HG02610 (cell line): ENCODE data around the gene EIF2B2.
"Not testable (repeated sequence)": the region's sequence is repeated elsewhere in the genome, so short reads cannot be mapped to it uniquely, and the experiment has no call there.

Source experiments
- ATAC-seq: cut with Tn5 transposase; IDR thresholded peaks from one replicate; pipeline ENCODE4 v1.9.1; 2021; ENCODE audit warnings: mild to moderate bottlenecking, moderate library complexity; ENCODE audit not compliant: unreplicated experiment

EIF2B2 gene

GRCh38 chr14:74988993-74989392 is 13.7 kb upstream of the EIF2B2 start:
- ATAC-seq, result no peak

GRCh38 chr14:74994182-74994581 is 8.5 kb upstream of the EIF2B2 start:
- ATAC-seq, result not testable (repeated sequence)

DNA sequence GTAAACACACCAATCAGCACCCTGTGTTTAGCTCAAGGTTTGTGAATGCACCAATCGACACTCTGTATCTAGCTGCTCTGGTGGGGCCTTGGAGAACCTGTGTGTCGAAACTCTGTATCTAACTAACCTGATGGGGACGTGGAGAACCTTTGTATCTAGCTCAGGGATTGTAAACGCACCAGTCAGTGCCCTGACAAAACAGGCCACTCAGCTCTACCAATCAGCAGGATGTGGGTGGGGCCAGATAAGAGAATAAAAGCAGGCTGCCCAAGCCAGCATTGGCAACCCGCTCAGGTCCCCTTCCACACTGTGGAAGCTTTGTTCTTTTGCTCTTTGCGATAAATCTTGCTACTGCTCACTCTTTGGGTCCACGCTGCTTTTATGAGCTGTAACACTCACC is 6.9 kb upstream of the EIF2B2 start:
- ATAC-seq, result not testable (repeated sequence)

- no peak for ATAC-seq
These were observed 1.5 kb upstream of the EIF2B2 start for GRCh38 chr14:75001261-75001660.

GRCh38 chr14:75001899-75002298 is 822 bp upstream of the EIF2B2 start:
- no peak for ATAC-seq

DNA sequence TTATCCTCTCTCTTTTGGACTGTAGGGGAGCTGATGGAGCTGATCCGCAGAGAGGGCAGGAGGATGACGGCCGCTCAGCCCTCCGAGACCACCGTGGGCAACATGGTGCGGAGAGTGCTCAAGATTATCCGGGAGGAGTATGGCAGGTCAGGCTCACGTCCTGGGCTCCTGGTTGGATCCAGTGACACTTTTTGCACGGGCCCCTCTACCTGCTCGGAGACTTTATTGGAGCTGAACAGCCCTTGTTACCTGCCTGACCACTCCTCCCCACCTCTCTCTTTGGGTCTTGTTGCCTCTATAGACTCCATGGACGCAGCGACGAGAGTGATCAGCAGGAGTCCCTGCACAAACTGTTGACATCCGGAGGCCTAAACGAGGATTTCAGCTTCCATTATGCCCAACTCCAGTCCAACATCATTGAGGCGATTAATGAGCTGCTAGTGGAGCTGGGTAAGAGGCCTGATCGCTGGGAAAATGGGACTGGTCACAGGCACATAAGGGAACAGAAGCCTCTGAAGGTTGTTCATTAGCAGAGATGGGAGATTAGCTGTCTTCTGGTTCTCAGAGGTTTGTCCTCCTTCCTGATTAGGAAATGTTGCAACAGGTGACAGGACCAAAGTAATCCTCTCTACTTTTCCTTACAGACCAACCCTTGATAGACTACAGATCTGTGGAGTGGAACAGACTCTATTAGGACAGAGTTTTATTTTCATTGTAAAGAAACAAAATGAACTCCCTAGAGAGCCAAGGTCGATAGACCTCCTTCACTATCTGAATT is 718 bp downstream of the EIF2B2 start:
- ATAC-seq, result no peak

DNA sequence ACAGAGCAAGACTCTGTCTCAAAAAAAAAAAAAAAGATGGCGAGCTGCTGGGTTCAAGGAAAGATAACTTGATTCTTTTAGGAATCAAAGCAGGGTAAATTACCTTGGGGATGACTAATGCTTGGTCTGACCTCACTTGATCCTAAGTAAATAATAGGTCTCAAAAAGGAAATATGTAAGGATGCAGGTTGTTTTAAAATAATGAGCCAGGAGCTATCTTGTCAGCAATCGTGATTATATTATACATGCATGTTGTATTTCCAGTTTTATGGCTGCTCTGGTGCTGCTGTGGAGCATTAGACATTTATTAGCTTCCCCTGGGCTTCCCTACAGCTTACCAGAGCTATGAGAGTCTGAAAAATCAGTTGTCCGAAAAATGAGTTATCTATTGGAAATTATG is 2.6 kb downstream of the EIF2B2 start:
- ATAC-seq, result no peak

GRCh38 chr14:75009176-75009575 is 6.5 kb downstream of the EIF2B2 start:
- no peak for ATAC-seq

DNA sequence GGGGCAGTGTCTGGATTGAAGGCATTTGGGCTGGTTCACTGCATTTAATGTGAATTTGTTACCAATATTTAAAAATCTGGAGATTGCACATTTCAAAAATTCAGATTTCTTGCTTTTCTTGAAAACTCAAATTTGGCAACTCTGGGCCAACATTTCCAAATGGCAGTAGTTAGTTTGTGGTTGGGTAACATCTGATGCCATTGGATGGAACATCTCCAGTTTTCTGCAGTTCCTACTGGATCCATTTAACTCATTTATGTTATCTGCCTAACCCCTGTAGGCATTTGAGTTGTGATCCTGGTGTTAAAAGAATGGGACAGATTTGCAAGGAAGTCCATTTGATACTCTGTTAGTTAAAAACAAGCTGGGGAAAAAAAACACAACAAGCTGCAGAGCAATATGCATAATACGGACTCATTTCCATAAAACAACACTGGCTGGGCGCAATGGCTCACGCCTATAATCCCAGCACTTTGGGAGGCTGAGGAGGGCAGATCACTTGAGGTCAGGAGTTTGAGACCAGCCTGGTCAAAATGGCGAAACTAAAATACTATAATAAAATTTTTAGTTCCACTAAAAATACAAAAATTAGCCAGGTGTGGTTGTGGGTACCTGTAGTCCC is 7.9 kb downstream of the EIF2B2 start:
- ATAC-seq, result no peak

- no peak for ATAC-seq
These were observed 8.8 kb downstream of the EIF2B2 start for GRCh38 chr14:75011356-75011994.

DNA sequence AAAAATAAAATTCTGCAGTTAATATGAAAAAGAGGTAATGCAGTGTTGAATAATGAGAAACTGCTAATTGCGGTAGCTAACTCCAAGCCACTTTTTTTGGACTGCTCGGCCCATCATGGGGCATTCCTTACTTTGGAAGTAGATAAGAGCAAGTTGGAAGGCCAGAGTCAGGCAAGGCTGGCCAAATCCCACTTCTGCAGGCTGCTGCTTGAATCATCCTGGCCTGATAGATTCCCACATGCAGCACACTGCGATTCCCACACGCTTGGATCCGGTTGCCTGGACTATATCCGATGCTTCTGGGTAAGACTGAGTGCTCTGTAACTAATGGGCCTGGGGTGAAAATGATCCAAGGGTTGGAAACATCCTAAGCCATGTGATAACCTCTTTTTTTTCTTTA is 10.6 kb downstream of the EIF2B2 start:
- no peak for ATAC-seq

DNA sequence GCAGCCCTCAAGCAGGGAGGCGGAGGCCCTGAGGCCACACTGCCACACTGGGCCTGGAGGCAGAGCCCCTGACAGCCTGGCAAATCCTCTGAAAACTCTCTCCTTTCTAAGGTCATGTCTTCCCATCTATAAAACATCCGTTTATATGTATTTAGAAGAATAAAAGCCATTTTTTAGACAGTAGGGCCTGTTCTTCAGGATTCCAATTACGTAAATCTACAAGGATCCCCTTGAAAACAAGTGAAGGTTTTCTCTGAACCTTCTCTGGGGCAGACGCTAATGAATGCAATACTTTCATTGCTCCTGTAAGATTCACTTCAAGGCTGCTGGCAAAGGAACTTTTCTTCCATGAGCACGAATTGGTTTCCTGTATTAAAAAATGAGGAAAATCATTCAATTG is 12.8 kb downstream of the EIF2B2 start:
- no peak for ATAC-seq

- no peak for ATAC-seq
These were observed 14.1 kb downstream of the EIF2B2 start for GRCh38 chr14:75016815-75017214.

- ATAC-seq, result no peak
These were observed 16.0 kb downstream of the EIF2B2 start for GRCh38 chr14:75018694-75019093.

GRCh38 chr14:75022655-75023054 is 19.9 kb downstream of the EIF2B2 start:
- no peak for ATAC-seq

DNA sequence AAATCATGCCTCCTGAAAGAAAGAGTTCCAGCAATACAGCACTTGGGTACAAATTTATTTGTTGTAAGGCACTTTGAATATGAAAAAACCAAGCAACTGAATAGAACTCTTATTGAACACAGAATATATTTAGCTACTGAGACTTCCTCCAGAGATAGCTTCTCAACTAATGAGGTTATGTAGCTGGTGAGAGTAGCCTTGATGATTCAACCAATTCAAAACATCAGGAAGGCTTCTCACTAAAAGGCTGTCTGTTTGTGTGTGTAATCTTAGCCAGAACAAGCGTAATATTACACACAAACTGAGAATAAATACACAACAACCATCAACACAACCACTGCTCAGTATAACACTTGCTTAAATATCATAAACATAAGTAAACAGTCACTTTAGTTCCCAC is 20.4 kb downstream of the EIF2B2 start:
- no peak for ATAC-seq

- ATAC-seq, result no peak
These were observed 22.4 kb downstream of the EIF2B2 start for GRCh38 chr14:75025082-75025481.

DNA sequence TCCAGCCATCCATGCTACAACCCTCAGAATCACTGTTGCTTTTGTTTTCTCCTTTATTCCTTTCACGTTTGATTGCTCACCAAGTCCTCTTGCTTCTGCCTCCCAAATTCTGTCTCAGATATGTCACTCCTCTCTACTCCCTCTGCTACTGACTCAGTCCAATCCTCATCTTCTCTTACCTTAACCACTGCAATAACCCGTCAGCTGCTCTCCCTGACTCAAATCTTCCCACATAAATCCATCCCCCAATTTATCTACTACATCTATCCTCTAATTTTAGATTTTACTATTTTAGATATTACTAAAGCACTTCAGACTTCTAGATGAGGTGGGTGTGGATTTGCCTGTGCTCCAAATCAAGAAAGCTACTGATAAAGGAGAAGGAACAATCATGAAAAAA is 23.2 kb downstream of the EIF2B2 start:
- ATAC-seq, result no peak

- no peak for ATAC-seq
These were observed 27.4 kb downstream of the EIF2B2 start for GRCh38 chr14:75030147-75030546.

GRCh38 chr14:75032939-75033338 is 30.2 kb downstream of the EIF2B2 start:
- no peak for ATAC-seq

GRCh38 chr14:75040507-75040906 is 37.8 kb downstream of the EIF2B2 start:
- ATAC-seq, result no peak

DNA sequence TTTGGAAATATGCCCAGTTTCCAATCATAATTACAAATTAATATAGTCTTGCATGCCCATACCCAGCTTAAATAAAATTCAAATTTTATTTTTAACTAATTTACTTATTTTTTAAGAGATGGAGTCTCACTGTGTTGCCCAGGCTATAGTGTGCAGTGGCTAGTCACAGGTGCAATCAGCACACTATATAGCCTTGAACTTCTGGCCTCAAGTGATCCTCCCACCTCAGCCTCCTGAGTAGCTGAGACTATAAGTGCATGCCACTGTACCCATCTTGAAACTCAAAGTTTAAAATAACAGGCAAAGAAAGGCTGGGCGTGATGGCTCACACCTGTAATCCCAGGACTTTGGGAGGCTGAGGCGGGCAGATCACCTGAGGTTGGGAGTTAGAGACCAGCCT is 38.2 kb downstream of the EIF2B2 start:
- no peak for ATAC-seq
